NCI-H2029 (cell line): ENCODE results near the gene RFX4.

Source experiments
- DNase-seq: peaks from one replicate; lab custom pipeline; 2025; lab: John Stamatoyannopoulos, UW

Gene RFX4

GRCh38 chr12:106646472-106646871, 63.7 kb downstream of the RFX4 start:
- no peak for DNase-seq

GRCh38 chr12:106647793-106648514, 65.2 kb downstream of the RFX4 start:
- DNase-seq, result no peak

- no peak for DNase-seq
These were observed 65.9 kb downstream of the RFX4 start for GRCh38 chr12:106648736-106649135.

- no peak for DNase-seq
These were observed 68.7 kb downstream of the RFX4 start for GRCh38 chr12:106651552-106651951.

GRCh38 chr12:106652510-106653015, 69.8 kb downstream of the RFX4 start:
- no peak for DNase-seq

- DNase-seq, result no peak
These were observed 72.8 kb downstream of the RFX4 start for GRCh38 chr12:106655577-106655976.

GRCh38 chr12:106657488-106657887, 74.7 kb downstream of the RFX4 start:
- DNase-seq, result no peak

- DNase-seq, result no peak
These were observed 80.6 kb downstream of the RFX4 start for GRCh38 chr12:106663385-106663784.

GRCh38 chr12:106669216-106669615, 86.4 kb downstream of the RFX4 start:
- no peak for DNase-seq

- no peak for DNase-seq
These were observed 87.3 kb downstream of the RFX4 start for GRCh38 chr12:106670131-106670530.

GRCh38 chr12:106671840-106672239, 89.0 kb downstream of the RFX4 start:
- DNase-seq, result no peak

- no peak for DNase-seq
These were observed 89.7 kb downstream of the RFX4 start for GRCh38 chr12:106672314-106673025.

GRCh38 chr12:106673141-106673540, 90.3 kb downstream of the RFX4 start:
- DNase-seq, result no peak

GRCh38 chr12:106675651-106676435, 93.0 kb downstream of the RFX4 start:
- DNase-seq, result no peak

- DNase-seq, result no peak
These were observed 96.8 kb downstream of the RFX4 start for GRCh38 chr12:106679574-106679973.

- DNase-seq, result no peak
These were observed 97.5 kb downstream of the RFX4 start for GRCh38 chr12:106680280-106680679.

- DNase-seq, result no peak
These were observed 98.4 kb downstream of the RFX4 start for GRCh38 chr12:106681210-106681609.

- no peak for DNase-seq
These were observed 99.9 kb downstream of the RFX4 start for GRCh38 chr12:106682594-106683234.

GRCh38 chr12:106684497-106684896, 101.7 kb downstream of the RFX4 start:
- DNase-seq, result no peak

- no peak for DNase-seq
These were observed 102.6 kb downstream of the RFX4 start for GRCh38 chr12:106685381-106685780.

GRCh38 chr12:106687672-106688071, 104.9 kb downstream of the RFX4 start:
- DNase-seq, result no peak
